Kasumi-1 (cell line): ENCODE data around the gene TREH.
A peak's percentile ranks its signal among the peaks of the same experiment; 100 is the strongest.

Experiments used
- DNase-seq, 2 experiments: peaks; one replicate each; lab custom pipeline; 2025; lab: John Stamatoyannopoulos, UW

TREH gene

GRCh38 chr11:118629761-118630661, 49.4 kb downstream of the TREH start:
- no peak for DNase-seq

DNA sequence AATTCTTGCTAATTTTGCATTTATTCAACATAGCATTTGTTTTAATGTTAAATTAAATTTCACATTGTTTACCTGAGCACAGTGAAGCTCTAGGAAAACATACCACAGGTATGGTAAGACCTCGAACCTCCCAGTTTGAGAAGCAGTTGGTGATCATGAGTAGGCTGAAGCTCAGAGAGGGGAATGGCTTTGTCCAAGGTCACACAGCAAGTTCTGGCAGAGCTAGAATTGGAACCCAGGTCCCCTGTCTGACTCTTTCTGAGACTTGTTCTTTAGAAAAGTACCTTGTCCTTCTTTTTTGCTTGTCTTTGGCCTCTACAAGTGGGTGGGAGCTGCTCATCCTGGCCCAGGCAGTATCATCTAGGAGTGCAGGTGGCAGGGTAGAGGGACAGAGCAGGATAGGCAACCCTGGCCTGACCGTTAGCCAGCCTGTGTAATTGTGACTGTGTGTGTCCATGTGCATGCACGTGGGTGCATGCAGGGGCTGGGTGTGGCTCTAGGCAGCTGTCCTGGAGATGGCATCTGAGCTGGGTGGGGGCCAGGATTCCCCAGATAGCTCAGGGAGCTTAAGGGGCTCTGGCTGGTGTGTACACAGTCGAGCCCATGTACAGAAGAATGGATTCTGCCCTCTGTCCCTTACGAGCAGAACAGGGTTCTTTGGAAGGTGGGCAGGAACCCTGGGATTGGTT, 50.4 kb downstream of the TREH start:
- DNase-seq, result no peak

DNA sequence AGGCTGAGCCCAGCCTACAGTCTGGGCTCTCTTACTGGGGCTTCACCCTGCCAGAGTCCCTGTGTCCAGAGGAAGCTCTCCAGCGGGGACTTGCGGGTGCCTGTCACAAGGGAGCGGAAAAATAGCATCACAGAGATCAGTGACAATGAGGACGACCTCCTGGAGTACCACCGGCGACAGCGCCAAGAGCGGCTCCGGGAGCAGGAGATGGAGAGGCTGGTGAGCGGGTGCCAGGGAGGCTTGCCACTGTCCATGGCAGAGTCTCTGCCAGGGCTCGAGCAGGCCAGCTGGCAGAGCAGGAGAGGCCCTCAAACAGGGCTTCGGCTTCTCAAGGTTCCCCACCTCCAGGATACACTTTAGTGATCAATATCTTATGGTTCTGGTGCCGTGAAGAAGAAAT, 51.0 kb downstream of the TREH start:
- no peak for DNase-seq

DNA sequence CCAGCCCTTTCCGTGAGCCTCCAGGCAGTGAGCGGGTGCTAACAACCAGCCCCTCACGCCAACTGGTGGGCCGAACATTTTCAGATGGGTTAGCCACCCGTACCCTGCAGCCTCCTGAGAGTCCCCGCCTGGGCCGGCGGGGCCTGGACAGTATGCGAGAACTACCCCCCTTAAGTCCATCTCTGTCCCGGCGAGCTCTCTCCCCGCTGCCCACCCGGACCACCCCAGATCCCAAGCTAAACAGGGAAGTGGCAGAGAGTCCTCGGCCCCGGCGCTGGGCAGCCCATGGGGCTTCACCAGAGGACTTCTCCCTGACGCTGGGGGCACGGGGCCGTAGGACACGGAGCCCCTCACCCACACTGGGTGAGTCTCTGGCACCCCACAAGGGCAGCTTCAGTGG, 51.4 kb downstream of the TREH start:
- DNase-seq, result no peak

DNA sequence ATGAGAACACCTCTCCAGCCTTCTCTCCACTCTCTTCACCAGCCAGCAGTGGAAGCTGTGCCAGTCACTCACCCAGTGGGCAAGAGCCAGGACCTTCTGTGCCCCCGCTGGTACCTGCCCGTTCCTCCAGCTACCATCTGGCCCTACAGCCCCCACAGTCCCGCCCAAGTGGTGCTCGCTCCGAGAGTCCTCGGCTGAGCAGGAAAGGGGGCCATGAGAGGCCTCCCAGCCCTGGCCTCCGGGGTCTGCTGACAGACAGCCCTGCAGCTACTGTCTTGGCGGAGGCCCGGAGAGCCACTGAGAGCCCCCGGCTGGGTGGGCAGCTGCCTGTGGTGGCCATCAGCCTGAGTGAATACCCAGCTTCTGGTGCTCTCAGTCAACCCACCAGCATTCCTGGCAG, 51.9 kb downstream of the TREH start:
- DNase-seq, result no peak

DNA sequence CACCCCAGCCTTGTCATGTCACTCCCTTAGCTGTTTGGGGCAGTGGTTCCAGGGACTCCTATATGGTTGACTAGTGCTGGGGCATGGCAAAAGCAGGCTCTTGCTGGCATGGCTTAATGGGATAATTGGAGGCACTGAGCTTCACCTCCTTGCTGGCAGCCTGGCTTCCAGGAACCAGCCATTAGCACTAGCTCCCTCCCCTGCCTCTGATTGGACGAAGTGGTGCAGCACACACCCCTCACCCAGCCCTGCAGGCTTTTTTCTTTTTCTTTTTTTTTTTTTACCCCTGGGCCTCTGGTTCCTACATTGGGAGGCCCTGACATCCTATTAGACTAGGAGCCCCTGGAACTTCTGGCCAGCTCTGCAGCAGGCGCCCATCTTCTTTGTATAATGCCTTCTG, 53.5 kb downstream of the TREH start:
- DNase-seq, result no peak

DNA sequence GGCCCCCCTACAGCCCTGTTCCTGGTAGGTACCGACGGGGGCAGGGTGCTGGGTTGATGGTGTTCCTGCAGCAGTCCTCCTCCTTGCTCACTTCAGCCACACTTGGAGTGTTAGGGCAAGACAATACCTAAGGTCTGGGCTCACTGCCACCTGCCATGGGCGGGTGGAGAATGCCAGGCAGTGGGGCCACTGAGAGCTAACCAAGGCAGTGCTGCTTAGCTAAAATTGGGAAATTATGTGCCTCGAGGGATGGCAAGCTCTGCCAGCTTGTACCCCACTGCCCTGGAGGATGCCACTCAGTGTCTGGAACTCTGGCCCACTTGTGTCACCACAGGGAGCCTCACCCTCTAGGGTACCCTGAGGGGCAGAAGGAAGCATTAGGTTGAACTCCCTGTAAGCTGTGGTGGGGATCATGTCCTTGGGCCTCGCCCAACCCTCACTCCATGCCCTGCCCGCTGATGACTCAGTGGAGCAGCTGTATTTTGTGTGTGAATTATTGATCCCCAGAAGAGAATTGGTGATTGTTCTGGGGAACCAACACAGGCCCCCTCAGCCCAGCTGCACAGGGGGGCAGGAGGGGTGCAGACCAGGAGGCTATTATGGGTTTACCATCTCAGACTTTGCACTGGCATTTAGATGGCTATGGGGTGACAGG, 54.3 kb downstream of the TREH start:
- DNase-seq, result no peak

DNA sequence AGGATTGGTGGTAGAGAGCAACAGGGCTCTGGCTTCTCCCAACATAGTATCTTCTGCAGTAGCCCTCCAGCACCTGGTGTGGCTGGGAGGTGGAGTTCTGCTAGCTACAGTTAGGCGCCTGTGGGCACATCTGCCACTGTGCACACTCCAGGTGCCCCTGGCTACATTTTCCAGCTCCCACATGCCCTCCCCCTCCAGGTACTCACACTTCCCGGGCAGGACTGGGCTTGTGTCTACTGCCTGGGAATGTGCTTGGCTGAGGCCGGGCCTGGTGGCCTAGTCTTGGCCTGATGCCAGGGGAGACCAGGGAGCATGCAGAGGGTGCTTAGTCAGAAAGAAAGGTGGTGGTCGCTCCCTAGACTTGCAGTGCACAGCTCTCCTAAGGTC, 56.2 kb downstream of the TREH start:
- DNase-seq, result no peak

- no peak for DNase-seq
Measured at GRCh38 chr11:118622376-118623268, 56.8 kb downstream of the TREH start.

DNA sequence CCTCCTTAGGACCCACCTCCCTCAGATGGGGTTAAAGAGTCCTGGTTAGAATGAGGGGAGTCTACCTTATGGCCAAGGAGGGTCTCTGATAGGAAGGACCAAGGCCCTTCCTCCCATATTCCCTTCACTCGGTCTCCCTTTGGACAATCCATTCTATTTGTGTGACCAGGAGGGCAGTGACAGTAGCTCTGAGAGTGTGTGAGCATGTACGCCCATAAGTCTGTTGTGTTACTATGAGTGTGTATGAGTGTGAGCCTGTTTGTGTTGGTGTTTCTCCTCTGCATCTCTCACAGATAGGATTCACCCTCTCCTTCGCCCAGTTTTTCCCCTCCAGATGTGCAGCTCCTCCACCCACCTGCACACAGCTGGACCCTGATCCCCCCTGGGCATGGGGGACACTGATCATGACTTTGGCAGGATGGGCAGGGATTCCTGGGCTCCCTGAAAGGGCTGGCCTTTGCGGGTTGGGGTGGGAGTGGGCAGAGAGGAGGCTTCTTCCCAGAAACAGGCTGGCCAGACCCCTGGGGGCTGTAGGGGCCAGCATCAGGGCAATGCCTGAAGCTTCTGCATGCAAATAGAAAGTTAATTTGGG, 57.6 kb downstream of the TREH start:
- DNase-seq, result no peak

GRCh38 chr11:118621071-118621783, 58.2 kb downstream of the TREH start:
- DNase-seq, result peak; percentile 53 to 56

GRCh38 chr11:118620529-118621070, 58.9 kb downstream of the TREH start:
- no peak for DNase-seq

DNA sequence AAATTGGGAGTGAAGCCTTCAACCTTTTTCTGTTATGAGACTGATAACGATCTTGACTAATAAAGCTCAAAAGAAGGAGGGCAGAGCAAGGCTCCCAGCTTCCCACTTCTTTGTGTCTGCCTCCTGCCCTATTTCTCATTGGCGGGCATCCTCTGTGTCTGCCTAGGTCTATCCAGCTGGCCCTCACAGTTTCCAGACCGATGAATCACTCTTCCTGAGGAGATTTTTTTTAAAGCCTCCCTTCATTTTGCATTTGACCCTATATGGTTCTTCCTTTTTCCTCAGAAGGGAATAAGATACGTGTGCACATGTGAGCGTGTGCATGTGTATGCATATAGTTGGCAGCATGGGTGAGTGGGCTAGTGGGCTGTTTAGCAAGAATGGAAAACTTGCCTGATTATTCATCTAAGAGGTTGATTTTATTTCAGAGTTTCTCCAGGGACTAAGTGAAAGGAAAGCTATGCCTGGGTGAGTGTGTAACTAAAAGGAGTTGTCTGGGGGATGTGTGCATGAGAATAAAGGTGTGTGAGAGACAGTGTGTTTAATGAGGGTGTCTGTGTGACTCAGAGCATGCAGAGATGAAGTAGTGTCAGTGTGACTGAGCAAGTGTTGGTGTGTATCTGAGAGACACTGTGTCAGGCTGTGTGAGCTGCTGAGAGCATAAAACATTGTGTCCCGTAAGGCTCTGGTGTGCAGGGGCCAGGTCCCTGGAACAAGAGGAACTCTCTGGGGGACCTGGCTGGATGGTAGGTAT, 59.8 kb downstream of the TREH start:
- peak; percentile 69 to 85 for DNase-seq

- no peak for DNase-seq
Measured at GRCh38 chr11:118618991-118619375, 60.5 kb downstream of the TREH start.

DNA sequence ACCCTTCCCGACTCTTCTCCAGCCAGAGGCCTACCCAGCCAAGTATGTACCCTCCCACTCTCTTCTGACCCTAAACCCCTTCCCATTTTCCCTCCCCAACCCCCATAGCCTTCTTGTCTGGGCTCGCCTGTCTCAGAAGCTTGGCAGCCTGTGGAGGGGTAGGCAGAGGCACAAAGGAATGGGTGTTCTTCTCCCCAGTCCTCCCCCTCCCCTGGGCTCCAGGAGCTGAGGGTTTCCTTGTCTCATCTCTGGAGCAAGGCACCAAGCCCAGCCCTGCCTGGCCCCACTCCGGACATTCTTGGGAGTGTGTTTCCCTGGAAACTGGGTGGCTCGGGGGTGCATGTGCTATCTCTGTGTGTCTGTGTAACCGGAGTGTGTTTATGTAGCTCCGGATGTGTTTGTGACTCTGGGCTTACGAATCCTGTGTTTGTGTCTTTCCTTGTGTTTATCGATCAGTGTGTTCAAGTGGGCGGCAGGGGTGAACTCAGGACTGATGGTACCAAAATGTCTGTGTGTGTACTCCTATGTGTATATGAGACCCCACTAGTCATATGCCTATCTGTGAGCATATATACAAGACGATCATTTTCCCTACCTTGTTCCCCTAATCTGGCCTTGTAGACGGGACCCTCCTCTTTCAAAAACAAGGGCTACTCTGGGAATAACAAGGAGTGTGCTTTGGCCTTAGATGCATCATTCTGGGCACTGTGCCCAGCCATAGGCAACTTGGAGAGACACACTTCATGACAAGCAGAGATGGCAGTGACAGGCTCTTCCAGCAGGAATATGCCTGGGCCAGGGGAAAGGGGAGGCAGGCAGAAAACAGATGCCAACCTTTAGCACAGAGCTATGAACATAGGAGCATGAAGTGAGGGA, 61.1 kb downstream of the TREH start:
- DNase-seq, result no peak

- no peak for DNase-seq
Measured at GRCh38 chr11:118615976-118616371, 63.5 kb downstream of the TREH start.

DNA sequence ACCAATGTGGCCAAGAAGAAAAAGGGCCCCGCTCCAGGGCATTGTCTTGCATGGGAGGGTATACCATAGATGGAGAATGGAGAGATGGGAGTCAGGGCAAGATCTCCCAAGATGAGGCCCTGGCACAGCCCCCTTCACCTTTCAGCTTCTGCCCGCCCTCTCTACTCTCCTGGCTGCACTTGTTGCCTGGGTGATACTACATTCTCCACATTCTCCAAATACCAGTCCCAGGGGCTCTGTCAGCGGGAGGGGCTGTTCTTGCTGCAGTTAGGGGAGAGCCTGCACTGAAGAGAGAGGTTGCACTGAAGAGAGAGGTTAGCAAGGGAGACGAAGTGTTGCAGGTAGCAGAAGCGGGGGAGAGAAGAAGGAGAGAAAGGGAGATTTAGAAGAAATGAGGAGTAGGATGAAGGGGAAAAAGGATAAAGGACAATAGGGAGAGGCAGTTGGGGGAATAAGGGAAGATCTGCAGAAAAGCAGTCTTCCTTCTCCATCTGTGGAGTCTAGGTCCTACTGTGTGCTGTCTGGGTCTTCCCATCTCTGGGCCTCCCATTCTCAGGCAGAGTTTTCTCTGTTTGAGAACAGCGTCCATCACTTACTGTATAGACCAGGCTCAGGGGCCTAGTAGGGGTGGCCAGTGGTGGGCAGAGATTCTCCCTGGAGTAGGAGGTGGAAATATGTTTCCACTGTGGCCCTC, 64.0 kb downstream of the TREH start:
- DNase-seq, result no peak

GRCh38 chr11:118614511-118614910, 64.9 kb downstream of the TREH start:
- no peak for DNase-seq
